WI38 (cell line): ENCODE data around the gene CNFN.
A peak's percentile ranks its signal among the peaks of the same experiment; 100 is the strongest.

Source experiments
- H3K4me3 ChIP-seq: 2 replicates; pipeline ENCODE4 v1.5.1; 2011; ENCODE audit warnings: low read depth, mild to moderate bottlenecking, control low read depth, low read length
- CTCF ChIP-seq: IDR thresholded peaks from 2 replicates; pipeline ENCODE4 v1.5.1; 2012; ENCODE audit warnings: low read depth, mild to moderate bottlenecking, control low read depth, low read length

CNFN gene

GRCh38 chr19:42410371-42410770, 20.3 kb upstream of the CNFN start:
- H3K4me3 ChIP-seq: no peak overlapping the region
- no peak for TF ChIP-seq CTCF

GRCh38 chr19:42409477-42409876, 19.4 kb upstream of the CNFN start:
- no peak for TF ChIP-seq CTCF

GRCh38 chr19:42407816-42408175, 17.7 kb upstream of the CNFN start:
- no peak for TF ChIP-seq CTCF
- no peak overlapping the region for H3K4me3 ChIP-seq

More at GRCh38 chr19:42409477-42409876, 19.4 kb upstream of the CNFN start:
- no peak overlapping the region for H3K4me3 ChIP-seq

- H3K4me3 ChIP-seq: no peak overlapping the region
- TF ChIP-seq CTCF: no peak
These were observed 17.2 kb upstream of the CNFN start for GRCh38 chr19:42407085-42407815.

GRCh38 chr19:42406111-42406510, 16.0 kb upstream of the CNFN start:
- no peak for TF ChIP-seq CTCF
- H3K4me3 ChIP-seq: no peak overlapping the region

- TF ChIP-seq CTCF: no peak
- no peak overlapping the region for H3K4me3 ChIP-seq
These were observed 13.5 kb upstream of the CNFN start for GRCh38 chr19:42403586-42403985.

GRCh38 chr19:42402376-42403116, 12.4 kb upstream of the CNFN start:
- H3K4me3 ChIP-seq: peak overlapping the region; percentile 53; the same call in 1 of the 2 replicates
- TF ChIP-seq CTCF: no peak
